GM19023 (cell line): ENCODE measurements around the gene UNC13B.
"Not testable (repeated sequence)": the region's sequence is repeated elsewhere in the genome, so short reads cannot be mapped to it uniquely, and the experiment has no call there.

ENCODE experiments used
- ATAC-seq: cut with Tn5 transposase; IDR thresholded peaks from one replicate; pipeline ENCODE4 v1.9.1; 2021; ENCODE audit warnings: mild to moderate bottlenecking, moderate library complexity; ENCODE audit not compliant: unreplicated experiment

The UNC13B gene

GRCh38 chr9:35161713-35162604, at the start of gene UNC13B:
TSS of gene UNC13B (plus strand) at chr9:35162009. CDS start at chr9:35162284, 275 bp downstream.
- peak; percentile 77 for ATAC-seq

GRCh38 chr9:35112257-35113020, 49.4 kb upstream of the UNC13B start:
- ATAC-seq, result no peak

- ATAC-seq, result no peak
Measured at GRCh38 chr9:35114113-35114839, 47.5 kb upstream of the UNC13B start.

- no peak for ATAC-seq
Measured at GRCh38 chr9:35114840-35115628, 46.8 kb upstream of the UNC13B start.

GRCh38 chr9:35115680-35116538, 45.9 kb upstream of the UNC13B start, which contains the start of gene ATOSB:
TSS of gene ATOSB (minus strand) at chr9:35115862. CDS start at chr9:35108274, 7,588 bp downstream.
- ATAC-seq, result peak; percentile 71

- ATAC-seq, result no peak
Measured at GRCh38 chr9:35116539-35116897, 45.3 kb upstream of the UNC13B start.

GRCh38 chr9:35116898-35117551, 44.8 kb upstream of the UNC13B start:
- peak; percentile 47 for ATAC-seq

- ATAC-seq, result no peak
Measured at GRCh38 chr9:35134920-35135319, 26.9 kb upstream of the UNC13B start.

GRCh38 chr9:35135988-35136387, 25.8 kb upstream of the UNC13B start:
- no peak for ATAC-seq

GRCh38 chr9:35136866-35137265, 24.9 kb upstream of the UNC13B start:
- ATAC-seq, result no peak

GRCh38 chr9:35140093-35140492, 21.7 kb upstream of the UNC13B start:
- no peak for ATAC-seq

GRCh38 chr9:35142037-35142436, 19.8 kb upstream of the UNC13B start:
- ATAC-seq, result no peak

GRCh38 chr9:35147941-35148563, 13.8 kb upstream of the UNC13B start:
- ATAC-seq, result not testable (repeated sequence)

GRCh38 chr9:35152926-35153325, 8.9 kb upstream of the UNC13B start:
- no peak for ATAC-seq

- ATAC-seq, result no peak
Measured at GRCh38 chr9:35156781-35157180, 5.0 kb upstream of the UNC13B start.

- ATAC-seq, result not testable (repeated sequence)
Measured at GRCh38 chr9:35157836-35158235, 4.0 kb upstream of the UNC13B start.

- no peak for ATAC-seq
Measured at GRCh38 chr9:35158501-35159280, 3.1 kb upstream of the UNC13B start.
